WERI-Rb-1 (cell line): ENCODE results near the gene FIG4.

Source experiments
- DNase-seq: peaks from one replicate; pipeline ENCODE4 v3.0.0-alpha.2; 2020
- H3K27ac ChIP-seq: fragments of 250-450 bp; sonication (Bioruptor Pico); 2 replicates; pipeline ENCODE4 v1.5.1; 2020; ENCODE audit warnings: mild to moderate bottlenecking, moderate library complexity
- H3K27me3 ChIP-seq: fragments of 250-450 bp; sonication (Bioruptor Pico); 2 replicates; pipeline ENCODE4 v1.5.1; 2021; ENCODE audit warnings: mild to moderate bottlenecking, low read depth, moderate library complexity; ENCODE audit not compliant: insufficient read depth, severe bottlenecking
- H3K36me3 ChIP-seq: fragments of 250-450 bp; sonication (Bioruptor Pico); 2 replicates; pipeline ENCODE4 v1.5.1; 2020; ENCODE audit warnings: mild to moderate bottlenecking, moderate library complexity
- H3K4me3 ChIP-seq: 2 replicates; pipeline ENCODE4 v1.5.1; 2011; ENCODE audit warnings: low read depth, mild to moderate bottlenecking, control low read depth, low read length
- H3K9me3 ChIP-seq: fragments of 250-450 bp; sonication (Bioruptor Pico); 2 replicates; pipeline ENCODE4 v1.5.1; 2021; ENCODE audit warnings: mild to moderate bottlenecking, moderate library complexity; ENCODE audit not compliant: severe bottlenecking
- CTCF ChIP-seq: IDR thresholded peaks from 2 replicates; pipeline ENCODE4 v1.5.1; 2011; ENCODE audit warnings: low read depth, mild to moderate bottlenecking, control low read depth, inconsistent platforms, low read length

Gene FIG4

GRCh38 chr6:109662192-109662591, 28.9 kb upstream of the FIG4 start:
- H3K27ac ChIP-seq = no peak overlapping the region
- no peaks in the 10 kb centered on the region for H3K9me3 ChIP-seq
- no peaks in the 10 kb centered on the region for H3K36me3 ChIP-seq
- H3K4me3 ChIP-seq = no peak overlapping the region
- TF ChIP-seq CTCF = no peak
- no peaks in the 10 kb centered on the region for H3K27me3 ChIP-seq
- no peak for DNase-seq

- DNase-seq = no peak
- H3K27ac ChIP-seq = no peak overlapping the region
- TF ChIP-seq CTCF = no peak
- H3K27me3 ChIP-seq = no peaks in the 10 kb centered on the region
- no peaks in the 10 kb centered on the region for H3K9me3 ChIP-seq
- H3K36me3 ChIP-seq = no peaks in the 10 kb centered on the region
- H3K4me3 ChIP-seq = no peak overlapping the region
Observed at GRCh38 chr6:109669811-109670210, 21.3 kb upstream of the FIG4 start.

GRCh38 chr6:109671733-109672132, 19.4 kb upstream of the FIG4 start:
- TF ChIP-seq CTCF = no peak
- no peak for DNase-seq
- Histone ChIP-seq H3K27me3 (no peaks in the 10 kb centered on the region), H3K9me3 (no peaks in the 10 kb centered on the region), H3K36me3 (no peaks in the 10 kb centered on the region), H3K4me3 (no peak overlapping the region), H3K27ac (no peak overlapping the region)

GRCh38 chr6:109672175-109672574, 18.9 kb upstream of the FIG4 start:
- no peak for DNase-seq
- no peak overlapping the region for H3K27ac ChIP-seq
- no peaks in the 10 kb centered on the region for H3K36me3 ChIP-seq
- no peak overlapping the region for H3K4me3 ChIP-seq
- H3K27me3 ChIP-seq = no peaks in the 10 kb centered on the region
- H3K9me3 ChIP-seq = no peaks in the 10 kb centered on the region
- TF ChIP-seq CTCF = no peak

- no peak for DNase-seq
- Histone ChIP-seq H3K27ac (no peak overlapping the region), H3K4me3 (no peak overlapping the region), H3K36me3 (no peaks in the 10 kb centered on the region), H3K27me3 (no peaks in the 10 kb centered on the region), H3K9me3 (no peaks in the 10 kb centered on the region)
- no peak for TF ChIP-seq CTCF
Observed at GRCh38 chr6:109672839-109673238, 18.3 kb upstream of the FIG4 start.

- no peak for TF ChIP-seq CTCF
- Histone ChIP-seq H3K36me3 (no peaks in the 10 kb centered on the region), H3K27ac (no peak overlapping the region), H3K9me3 (no peaks in the 10 kb centered on the region), H3K27me3 (no peaks in the 10 kb centered on the region), H3K4me3 (no peak overlapping the region)
- DNase-seq = no peak
Observed at GRCh38 chr6:109676724-109677123, 14.4 kb upstream of the FIG4 start.
